Stimulated activated CD4-positive, alpha-beta T cell treated with anti-CD3 and anti-CD28 coated beads, Interleukin-1b, Interleukin-23, amount 100 ng/mL, for 24 hours (primary cell): ENCODE measurements around the gene FAT1.
"Not testable (repeated sequence)": the region's sequence is repeated elsewhere in the genome, so short reads cannot be mapped to it uniquely, and the experiment has no call there.

Experiments
- DNase-seq, 4 experiments: peaks; one replicate each; pipeline ENCODE4 v3.0.0-alpha.2; 2020; ENCODE audit warnings: low read depth in 4 of 4, low spot score in 1 of 4

Gene FAT1

DNA sequence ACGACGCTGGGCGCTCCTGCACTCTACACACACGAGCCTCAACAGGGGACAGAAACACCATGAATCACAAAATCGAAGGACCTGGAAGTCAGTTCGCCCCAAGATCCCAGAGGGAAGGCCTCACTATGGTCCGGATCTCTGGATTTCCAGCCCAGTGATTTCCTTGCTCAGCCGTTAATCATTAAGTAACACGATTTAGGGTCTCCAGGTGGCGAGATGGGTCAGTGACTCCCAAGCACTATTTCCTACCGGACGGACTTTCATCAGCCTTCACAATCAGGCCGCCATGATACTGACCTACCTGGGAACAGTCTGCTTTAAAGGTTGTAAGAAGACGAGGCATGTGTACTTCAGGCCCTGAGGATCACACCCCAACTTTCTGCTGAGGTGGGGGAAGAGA is 63.7 kb downstream of the FAT1 start:
- no peak for DNase-seq

DNA sequence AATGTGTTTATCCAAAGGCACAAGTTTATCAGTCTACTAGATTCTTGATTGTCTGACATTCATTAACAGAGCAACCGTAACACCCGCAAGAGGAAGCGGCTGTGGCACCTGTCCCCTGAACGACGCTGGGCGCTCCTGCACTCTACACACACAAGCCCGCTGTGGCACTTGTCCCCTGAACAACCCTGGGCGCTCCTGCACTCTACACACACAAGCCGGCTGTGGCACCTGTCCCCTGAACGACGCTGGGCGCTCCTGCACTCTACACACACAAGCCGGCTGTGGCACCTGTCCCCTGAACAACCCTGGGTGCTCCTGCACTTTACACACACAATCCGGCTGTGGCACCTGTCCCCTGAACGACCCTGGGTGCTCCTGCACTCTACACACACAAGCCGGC is 64.2 kb downstream of the FAT1 start:
- not testable (repeated sequence) for DNase-seq

DNA sequence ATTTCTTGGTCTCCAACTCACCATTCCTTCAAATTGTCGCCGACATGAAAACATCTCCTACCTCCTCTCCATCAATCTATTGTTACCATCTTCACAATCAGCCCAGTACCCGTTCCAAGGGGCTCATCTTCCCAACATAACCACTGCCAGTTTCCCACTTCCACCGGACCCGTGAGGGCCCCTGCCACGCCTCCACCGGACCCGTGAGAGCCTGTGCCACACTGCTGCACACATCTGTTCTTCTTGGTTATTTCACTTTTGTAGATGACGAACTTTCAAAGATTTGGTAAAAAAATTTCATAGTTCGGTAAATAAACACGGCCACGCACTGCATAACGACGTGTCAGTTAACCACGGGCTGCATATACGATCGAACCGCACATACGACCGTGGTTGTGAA is 65.0 kb downstream of the FAT1 start:
- no peak for DNase-seq

DNA sequence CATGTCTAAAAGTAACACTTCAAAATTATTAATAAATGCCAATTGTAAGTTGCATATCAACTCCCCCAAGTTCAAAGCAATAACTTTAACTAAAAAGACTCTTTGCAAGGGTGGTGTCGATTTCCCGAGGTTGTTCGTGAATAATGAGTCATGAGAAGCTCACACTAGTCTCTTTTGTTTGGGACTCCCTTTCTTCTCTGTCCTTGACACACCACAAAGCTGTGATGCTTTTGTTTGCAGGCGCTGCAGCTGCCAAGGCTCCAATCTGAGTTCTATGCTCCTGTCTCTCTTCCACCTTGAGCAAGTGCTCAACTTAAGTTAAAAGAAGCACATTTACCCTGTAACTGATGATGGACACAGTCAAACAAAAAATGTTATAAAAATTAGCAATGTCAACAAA is 65.9 kb downstream of the FAT1 start:
- DNase-seq, result no peak

DNA sequence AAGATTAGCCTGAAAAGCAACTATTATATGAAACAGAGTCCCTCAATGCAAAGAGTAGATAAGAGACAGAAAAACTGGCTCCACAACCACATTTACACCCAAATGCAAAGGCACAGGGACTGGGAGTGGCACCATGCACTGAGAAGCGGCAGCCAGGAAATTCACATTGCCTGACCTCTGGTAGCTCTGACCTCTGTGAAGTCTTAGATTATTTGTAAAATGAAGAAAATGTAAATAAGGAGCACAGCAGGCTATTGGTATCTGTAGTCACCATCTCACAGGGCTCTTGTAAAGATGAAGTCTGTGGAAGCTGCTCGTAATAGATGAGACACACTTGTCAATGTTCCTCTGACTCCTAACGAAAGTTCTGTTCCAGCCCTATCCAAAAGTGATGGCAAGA is 69.7 kb downstream of the FAT1 start:
- DNase-seq, result no peak

DNA sequence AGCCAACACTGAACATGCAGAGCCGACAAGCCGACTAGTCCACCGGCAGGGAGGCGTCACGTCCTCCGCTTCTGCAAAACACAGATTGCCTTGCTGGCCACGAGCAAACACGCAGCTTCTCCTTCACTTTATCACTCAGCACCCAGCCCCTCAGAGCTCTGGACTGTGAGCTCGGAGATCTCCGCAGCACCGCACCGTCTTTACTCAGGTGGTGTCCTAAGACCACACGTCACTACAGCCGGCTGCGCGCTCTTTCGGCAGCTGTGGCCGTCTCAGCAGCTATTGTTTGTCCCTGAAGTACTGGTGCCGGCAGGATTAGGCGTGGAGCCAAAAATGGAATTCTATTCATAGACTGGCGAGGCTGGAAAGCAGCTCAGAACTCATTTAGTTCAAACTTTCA is 72.0 kb downstream of the FAT1 start:
- DNase-seq, result no peak

DNA sequence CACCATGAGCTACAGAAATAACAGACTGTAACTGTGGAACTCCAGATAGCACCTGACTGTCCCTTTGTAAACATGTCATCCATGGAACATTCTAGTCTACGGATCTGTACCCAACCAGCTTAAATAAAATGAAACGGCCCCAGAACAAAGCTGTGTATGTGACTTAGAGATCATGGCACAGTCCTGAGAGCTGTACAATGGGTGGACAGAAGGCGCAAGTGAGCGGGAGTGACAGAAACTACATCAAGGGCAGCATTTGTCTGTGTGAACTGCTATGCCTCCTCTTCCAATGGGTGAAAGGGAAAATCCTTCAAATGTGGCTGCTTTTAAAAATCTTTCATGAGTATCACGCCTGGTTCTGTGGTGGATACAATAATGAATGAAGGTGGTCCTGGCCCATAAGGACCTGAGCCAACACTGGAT is 72.5 kb downstream of the FAT1 start:
- DNase-seq, result no peak

DNA sequence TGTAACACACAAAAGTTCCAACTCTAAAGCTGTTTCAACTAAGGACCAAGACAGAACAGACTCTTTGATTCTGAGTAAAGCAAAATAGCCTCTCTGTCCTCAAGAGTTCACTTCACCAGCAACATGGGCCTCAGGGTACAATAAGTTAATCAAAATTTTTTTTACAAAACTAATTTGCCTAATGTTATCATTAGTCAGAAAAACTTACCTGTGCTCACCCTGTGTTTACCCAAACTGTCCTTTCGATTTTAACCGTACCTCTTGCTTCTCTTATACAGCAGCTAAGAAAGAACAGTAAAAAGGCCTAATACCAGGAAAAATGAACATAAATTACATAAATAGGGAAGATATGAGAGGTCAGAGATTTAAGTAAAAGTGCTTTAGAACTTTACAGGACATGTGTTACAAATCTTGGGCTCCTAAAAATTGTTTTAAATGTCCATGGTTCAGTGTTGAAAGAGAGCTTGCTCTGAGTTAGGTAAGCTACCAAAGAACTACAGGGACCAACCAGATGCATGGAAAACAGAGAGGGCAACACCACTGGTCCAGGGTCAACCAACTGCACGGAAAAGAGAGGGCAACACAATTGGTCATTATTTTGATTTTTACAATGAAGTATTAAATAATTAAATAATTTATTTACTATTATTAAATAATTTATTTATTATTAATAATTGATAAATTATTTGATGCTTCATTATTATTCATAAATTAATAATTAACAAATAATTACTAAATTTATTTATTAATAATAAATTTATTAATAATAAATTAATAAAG is 73.1 kb downstream of the FAT1 start:
- no peak for DNase-seq

DNA sequence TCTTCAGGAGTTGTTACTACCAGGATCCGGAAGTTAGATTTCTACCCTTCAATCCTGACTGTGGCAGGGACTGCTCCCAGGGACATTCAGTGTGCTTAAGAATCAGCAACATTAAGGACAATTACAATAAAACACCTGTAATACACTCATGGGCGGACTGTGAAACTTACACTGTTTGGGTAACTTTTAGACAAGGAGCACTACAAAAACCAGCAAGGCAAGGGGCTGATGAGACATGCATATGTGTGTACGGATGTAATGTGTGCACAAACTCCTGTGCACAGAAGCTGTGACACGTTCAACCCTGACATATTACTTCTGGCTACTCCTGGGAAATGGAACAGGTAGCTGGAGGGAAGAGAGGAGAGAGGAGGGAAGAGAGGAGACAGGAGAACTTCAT is 75.8 kb downstream of the FAT1 start:
- no peak for DNase-seq

DNA sequence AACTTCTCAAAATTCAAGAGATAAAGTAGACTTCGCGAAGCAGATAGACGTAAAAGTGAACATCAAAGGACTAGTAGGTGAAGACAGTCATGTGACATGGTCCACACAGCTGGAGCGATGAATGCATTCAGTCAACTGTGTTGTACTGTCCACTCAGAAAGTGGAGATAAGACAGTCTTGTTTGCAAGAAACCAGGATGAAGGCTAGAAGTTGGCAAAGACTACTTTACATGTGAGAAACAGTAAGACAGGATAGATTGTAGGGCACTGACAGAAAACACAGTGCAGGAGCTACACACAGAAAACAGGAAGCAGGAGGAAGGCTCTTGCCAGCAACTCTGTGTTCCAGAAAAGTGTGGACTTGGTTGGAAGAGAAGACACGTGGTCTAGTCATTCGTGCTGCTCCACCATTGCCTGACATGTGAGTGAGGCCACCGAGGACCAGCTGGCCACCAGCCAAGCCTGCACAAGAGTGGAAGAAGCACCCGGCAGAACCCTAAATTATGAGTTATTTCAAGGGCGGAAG is 78.9 kb downstream of the FAT1 start:
- DNase-seq, result no peak

DNA sequence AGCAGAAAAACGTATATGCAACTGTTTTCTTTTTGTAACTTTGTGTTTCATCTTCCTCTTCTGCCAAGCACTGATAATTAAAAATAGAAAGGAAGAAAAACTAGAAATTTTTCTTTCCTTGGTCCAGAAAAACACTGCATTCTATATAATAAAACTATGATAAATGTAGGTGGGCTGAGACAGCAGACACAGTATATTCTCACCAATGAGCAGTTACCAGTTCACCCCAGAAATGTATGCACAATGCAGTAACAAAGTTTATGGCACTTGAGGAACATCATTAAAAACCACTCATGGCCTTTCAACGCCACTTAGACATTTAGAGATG is 79.4 kb downstream of the FAT1 start:
- no peak for DNase-seq

DNA sequence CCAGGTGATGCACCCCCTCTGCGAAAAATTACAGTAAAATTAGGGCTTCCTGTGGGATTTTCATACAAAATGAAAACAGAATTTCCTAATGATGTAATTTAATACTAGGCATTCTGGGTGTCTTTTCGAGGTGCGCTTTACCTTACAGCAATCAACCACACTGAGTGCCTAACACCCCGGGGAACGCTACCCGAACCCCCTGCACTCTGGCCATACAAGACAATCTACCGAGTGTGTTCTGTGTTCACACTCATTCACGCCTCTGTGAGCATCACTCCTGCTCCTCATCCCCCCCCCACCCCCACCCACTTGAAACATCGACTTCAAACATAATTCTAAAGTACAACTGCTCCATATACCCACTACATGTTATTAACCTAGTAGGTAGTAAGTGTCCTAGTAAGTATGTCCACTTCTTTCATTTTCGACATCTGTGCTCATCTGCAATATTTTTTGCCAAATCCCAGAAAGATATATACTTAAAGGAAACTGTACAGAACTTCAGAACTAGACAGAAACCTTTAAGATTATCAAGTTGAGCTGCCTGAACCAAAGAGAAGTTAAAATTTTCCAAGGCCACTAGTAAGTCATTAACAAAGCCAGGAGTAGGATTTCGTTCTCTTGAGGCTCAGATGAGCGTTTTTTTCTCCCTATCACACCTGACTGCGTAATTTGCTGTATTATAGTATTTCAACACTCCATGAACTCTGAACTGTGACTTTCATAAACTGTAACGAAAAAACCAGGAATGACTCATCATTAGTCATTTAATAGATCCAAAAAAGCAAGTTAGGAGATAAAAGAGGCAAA is 80.0 kb downstream of the FAT1 start:
- DNase-seq, result no peak

DNA sequence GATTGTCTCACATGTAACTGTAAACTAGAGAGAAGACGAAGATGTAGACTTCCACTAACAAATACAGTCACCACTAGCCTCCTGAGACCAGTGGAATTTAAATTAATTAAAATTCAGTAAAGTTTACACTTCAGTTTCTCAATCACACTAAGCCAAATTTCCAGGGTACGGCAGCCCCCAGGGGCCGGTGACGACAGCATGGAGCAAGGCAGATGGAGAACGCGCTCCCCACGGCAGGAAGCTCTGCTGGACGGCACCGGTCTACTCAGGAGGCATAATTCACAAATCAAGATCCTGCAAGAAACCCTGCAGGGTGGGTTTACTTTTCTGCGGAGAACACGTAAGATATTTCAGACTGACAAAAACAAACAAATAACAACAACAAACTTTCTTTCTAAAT is 80.7 kb downstream of the FAT1 start:
- no peak for DNase-seq

DNA sequence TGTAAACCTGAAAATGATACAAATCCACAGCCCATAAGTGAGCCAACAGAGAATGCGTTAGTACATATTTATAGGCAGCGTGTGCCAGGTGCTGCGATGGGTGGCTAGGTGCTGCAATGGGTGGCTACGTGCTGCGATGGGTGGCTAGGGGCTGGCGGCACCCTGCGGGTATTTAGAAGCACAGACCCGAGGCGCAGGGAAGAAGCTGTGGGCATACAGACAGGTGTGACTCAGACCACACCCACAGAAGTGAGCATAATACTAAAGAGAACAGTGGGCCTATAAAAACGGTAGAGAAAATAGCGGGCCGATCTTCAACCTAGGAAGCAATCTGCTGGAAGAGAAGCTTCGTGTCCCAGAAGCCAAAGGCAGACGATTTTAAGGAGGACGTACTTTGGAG is 81.1 kb downstream of the FAT1 start:
- no peak for DNase-seq

DNA sequence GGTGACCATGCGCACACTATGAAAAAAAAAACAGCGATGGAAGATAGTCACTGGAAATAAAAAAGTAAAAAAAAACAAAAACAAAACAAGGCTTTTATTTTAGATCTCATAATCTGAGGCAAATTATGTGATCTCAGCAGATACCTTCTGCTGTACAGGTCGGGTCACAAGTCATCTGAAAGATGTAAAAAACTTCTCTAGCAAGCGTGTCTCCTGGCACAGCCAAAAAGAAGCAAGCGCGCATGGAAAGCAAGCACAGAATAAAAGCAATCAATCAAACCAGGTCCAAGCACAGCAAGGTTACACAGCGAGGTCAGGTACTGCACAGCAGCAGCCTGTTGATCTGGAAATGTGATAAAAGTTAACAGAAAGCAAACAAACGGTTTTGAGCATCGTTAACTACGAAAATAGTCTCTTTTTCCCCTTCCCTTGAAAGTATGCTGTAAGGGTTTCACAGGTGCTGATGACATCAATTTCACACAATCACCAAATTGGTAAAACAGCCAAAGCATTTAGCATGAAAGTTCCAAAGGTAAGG is 89.0 kb downstream of the FAT1 start:
- DNase-seq, result no peak

DNA sequence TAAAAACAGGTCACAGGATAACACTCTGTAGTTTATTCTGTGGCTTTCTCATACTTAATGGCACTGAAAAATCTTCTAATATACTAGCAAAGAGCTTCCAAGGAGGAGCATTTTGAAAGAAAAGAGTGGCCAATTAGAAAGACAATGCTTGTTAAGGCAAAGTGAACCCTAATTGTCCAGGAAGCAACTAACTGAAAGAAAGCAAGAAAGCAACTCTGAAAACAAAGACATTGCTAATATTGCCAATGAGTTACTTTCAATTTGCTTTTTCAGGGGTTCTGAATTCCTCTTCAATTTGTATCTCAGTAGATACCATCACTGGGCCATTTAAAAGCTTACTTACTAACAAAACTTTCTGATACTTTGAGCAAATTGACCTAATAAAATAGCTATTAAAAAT is 89.8 kb downstream of the FAT1 start:
- no peak for DNase-seq

DNA sequence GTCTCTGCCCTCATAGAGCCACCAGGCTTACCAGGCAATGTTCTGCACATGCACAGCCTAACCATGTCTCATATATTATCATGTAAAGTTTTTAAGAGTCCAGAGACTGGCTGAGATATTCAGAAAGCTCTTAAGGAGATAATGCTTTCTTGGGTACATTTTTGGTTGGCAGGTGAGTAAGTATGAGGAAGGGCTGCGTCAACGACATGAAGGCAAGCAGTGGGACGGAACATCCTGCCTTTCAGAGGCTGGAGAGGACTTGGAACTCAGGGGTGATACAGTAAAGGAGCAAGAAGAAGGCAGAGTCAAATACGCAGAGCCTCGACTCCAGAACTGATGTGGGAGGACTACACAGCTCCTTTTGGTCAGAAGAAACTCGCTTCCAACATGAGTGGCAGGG is 93.5 kb downstream of the FAT1 start:
- DNase-seq, result no peak

DNA sequence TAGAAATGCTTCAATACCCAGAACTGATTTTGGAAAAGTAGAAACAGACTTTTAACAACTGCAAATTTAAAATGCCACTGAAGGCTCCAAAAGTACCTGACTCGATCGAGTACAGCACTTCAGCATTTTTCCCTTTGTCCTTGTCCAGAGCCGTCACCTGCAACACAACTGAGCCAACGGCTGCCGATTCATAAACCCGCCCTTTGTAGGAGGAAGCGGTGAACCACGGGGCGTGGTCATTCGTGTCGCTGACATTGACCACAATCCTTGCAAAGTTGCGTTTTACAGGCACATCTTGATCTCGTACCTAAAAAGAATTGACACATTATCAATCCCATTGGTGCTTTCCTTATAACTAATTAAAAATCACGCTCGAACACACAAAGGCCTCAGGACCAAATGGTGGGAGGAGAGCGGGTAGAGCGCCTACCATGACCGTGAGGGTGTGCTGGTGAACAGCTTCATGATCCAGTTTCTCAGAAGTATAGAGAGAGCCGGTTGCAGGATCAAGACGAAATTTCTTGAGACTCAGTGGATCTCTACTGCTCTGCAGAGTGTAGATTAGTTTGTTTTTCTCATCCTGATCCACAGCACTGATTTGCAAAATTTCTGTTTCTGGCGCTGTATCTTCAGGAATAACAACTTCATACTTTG is 95.5 kb downstream of the FAT1 start:
- no peak for DNase-seq

DNA sequence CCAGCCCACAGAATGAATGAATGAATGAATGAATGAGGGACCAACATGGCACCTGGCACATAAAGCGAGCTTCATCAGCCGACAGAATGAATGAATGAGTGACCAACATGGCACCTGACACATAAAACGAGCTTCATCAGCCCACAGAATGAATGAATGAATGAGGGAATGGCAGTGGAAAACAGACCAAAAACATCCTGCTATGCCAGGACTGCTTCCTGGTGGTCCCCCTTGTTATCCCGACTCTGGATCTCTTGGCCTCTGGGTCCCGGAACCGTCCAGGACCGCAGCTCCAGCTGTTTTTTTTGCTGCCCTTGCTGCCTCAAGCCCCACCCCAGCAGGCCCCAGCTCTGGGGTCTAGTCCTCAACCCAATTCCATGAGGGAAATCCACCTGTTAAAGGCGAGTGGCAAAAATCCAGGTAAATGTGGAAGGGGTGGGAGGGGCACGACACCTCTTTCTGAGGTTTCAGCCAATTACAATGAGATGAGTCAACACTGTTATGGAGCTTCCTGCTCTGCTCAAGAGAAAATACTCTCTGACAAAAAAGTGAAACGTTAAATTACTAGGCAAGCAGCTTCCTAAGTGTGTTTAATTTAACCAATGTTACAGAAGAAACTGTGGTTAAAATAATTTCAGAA is 96.3 kb downstream of the FAT1 start:
- no peak for DNase-seq

DNA sequence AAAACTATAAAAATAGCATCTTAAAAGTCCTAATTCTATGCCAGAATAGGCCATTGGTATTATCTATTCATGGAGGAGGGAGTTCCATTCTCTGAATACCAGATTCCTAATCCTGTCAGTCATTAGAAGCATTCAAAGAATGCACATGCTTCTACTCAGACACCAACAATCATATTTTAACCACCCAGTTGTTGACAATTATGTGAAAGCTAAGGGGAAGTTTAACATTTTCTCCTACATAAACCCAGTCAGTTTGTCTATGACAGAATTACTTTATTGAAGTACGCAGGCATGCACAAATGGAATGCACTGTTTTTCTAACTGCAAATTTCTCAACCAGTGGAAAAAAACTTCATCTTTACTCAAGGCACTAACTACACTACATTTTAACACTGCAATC is 98.7 kb downstream of the FAT1 start:
- DNase-seq, result no peak

DNA sequence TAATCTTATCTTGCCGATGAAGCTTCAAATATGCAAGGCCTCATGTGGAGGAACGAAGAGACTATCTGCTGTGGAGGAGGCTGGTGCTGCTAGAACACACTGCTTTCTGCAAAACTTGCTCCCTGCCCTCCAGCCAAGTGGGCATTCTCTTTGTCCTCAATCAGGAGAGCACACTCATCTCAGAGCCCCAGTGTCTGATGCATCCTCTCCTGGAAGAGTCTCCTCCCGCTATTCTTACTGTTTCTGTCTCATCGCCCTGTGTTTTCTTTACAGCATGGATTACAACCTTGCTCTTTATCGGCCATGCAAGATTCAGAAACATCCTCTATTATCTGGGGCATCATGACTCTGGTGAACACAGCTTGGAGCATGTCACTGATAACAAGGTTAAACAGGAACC is 100.1 kb downstream of the FAT1 start:
- no peak for DNase-seq
